Neural progenitor cell (in vitro differentiated cells): ENCODE measurements around the gene OR10K2. TPM values are rescaled to one million over a fixed set of nuclear protein-coding genes. Genes with fewer than 3 reads are reported as not detected.

ENCODE experiments used
- DNase-seq: peaks from one replicate; pipeline ENCODE4 v3.0.0-alpha.2; 2016; ENCODE audit warnings: low spot score
- H2AFZ ChIP-seq: fragments of 200-600 bp; sonication (generic); replicated peaks from 2 replicates; pipeline ENCODE4 v1.6.1; 2016; ENCODE audit warnings: antibody characterized with exemption
- H3F3A ChIP-seq: fragments of 200-600 bp; sonication (generic); 2 replicates; pipeline ENCODE4 v1.6.1; 2016; ENCODE audit warnings: antibody characterized with exemption, low read depth
- H3K27ac ChIP-seq: fragments of 200-600 bp; sonication (generic); 2 replicates; pipeline ENCODE4 v1.5.1; 2016; ENCODE audit warnings: mild to moderate bottlenecking
- H3K27me3 ChIP-seq: fragments of 200-600 bp; sonication (generic); 2 replicates; pipeline ENCODE4 v1.6.1; 2016; ENCODE audit warnings: mild to moderate bottlenecking, moderate library complexity
- H3K36me3 ChIP-seq: fragments of 200-600 bp; sonication (generic); 2 replicates; pipeline ENCODE4 v1.5.1; 2016
- H3K4me1 ChIP-seq: fragments of 200-600 bp; sonication (generic); 2 replicates; pipeline ENCODE4 v1.6.1; 2016; ENCODE audit warnings: mixed run types
- H3K4me2 ChIP-seq: fragments of 200-600 bp; sonication (generic); 2 replicates; pipeline ENCODE4 v1.6.1; 2016
- H3K4me3 ChIP-seq: fragments of 200-600 bp; sonication (generic); 2 replicates; pipeline ENCODE4 v1.5.1; 2016
- H3K79me2 ChIP-seq: fragments of 200-600 bp; sonication (generic); 2 replicates; pipeline ENCODE4 v1.6.1; 2016; ENCODE audit warnings: low read depth
- H3K9ac ChIP-seq: fragments of 200-600 bp; sonication (generic); 2 replicates; pipeline ENCODE4 v1.6.1; 2016
- H3K9me3 ChIP-seq: fragments of 200-600 bp; sonication (generic); 2 replicates; pipeline ENCODE4 v1.5.1; 2016; ENCODE audit warnings: low read depth
- H4K20me1 ChIP-seq: fragments of 200-600 bp; sonication (generic); 2 replicates; pipeline ENCODE4 v1.6.1; 2016; ENCODE audit warnings: low read depth
- H3K27ac Mint-ChIP-seq: 3 replicates; pipeline ENCODE4 v1.8.0; 2021; ENCODE audit warnings: mixed read lengths
- H3K27me3 Mint-ChIP-seq: 2 replicates; pipeline ENCODE4 v1.8.0; 2022; ENCODE audit warnings: low read depth, mild to moderate bottlenecking, inconsistent platforms, moderate library complexity, mixed read lengths; ENCODE audit not compliant: insufficient read depth
- H3K36me3 Mint-ChIP-seq: 3 replicates; pipeline ENCODE4 v1.8.0; 2021; ENCODE audit warnings: mixed read lengths
- H3K4me1 Mint-ChIP-seq: 3 replicates; pipeline ENCODE4 v1.8.0; 2021; ENCODE audit warnings: mixed read lengths
- H3K4me3 Mint-ChIP-seq: 3 replicates; pipeline ENCODE4 v1.8.0; 2021; ENCODE audit warnings: mild to moderate bottlenecking, moderate library complexity, mixed read lengths
- H3K9me3 Mint-ChIP-seq: 3 replicates; pipeline ENCODE4 v1.8.0; 2020; ENCODE audit warnings: mixed read lengths
- EZH2 ChIP-seq: fragments of 200-600 bp; sonication (generic); IDR thresholded peaks from 2 replicates; pipeline ENCODE4 v1.6.1; 2017; ENCODE audit warnings: antibody characterized with exemption, mild to moderate bottlenecking, moderate library complexity
- EZH2phosphoT487 ChIP-seq: fragments of 200-600 bp; sonication (generic); IDR thresholded peaks from 2 replicates; pipeline ENCODE4 v1.6.1; 2017; ENCODE audit warnings: antibody characterized with exemption
- total RNA-seq: library from RNA; depleted of rRNA; stranded (reverse); fragments of >200 nt; gene quantifications from 2 replicates; pipeline ENCODE4 v1.2.3, GENCODE V29; 2015; ENCODE audit warnings: low replicate concordance
- TF ChIP-seq, protein P1 (sequence below): fragments of 200-600 bp; sonication (generic); IDR thresholded peaks from 2 replicates; pipeline ENCODE4 v1.5.1; 2017; ENCODE audit warnings: antibody characterized with exemption, mild to moderate bottlenecking

OR10K2 gene
- not detected in 2 replicates for total RNA-seq

DNA sequence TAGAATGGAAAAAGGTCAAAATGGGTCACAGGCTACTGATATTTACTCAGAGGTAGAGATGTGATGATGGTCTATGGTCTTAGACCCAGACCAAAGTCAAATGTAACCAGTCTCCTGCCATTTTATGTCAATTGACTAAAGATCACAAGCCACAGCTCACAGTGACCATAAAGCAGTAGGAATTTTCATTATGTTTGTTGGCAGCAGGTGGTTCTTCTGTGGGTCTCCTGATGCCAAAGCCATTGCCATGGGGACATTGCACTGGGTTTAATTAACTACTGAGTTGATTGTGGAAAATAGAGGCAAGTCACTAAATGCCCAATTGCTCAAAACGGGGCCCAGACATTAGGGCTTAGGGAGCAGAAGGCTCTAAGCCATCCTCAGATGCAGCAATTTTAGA is at the start of gene OR10K2:
Gene OR10K2, minus strand, starts transcription at position 101 of the 400 bp plus-strand sequence. CDS start 5,371 bp downstream, outside the sequence.
- Mint-ChIP-seq H3K27me3 (no peaks in the 10 kb centered on the region), H3K36me3 (no peaks in the 10 kb centered on the region), H3K4me3 (no peak within 1 kb of the TSS), H3K9me3 (peaks cover 6% of the 10 kb centered on the region), H3K27ac (no peak within 1 kb of the TSS), H3K4me1 (no peaks in the 10 kb centered on the region)
- no peak within 1 kb of the TSS for H2AFZ ChIP-seq
- no peak for DNase-seq
- no peak within 1 kb of the TSS for H3K27ac ChIP-seq
- H3K9ac ChIP-seq, result no peak within 1 kb of the TSS
- no peak for TF ChIP-seq EZH2phosphoT487
- no peak for TF ChIP-seq EZH2
- TF ChIP-seq, protein P1, sequence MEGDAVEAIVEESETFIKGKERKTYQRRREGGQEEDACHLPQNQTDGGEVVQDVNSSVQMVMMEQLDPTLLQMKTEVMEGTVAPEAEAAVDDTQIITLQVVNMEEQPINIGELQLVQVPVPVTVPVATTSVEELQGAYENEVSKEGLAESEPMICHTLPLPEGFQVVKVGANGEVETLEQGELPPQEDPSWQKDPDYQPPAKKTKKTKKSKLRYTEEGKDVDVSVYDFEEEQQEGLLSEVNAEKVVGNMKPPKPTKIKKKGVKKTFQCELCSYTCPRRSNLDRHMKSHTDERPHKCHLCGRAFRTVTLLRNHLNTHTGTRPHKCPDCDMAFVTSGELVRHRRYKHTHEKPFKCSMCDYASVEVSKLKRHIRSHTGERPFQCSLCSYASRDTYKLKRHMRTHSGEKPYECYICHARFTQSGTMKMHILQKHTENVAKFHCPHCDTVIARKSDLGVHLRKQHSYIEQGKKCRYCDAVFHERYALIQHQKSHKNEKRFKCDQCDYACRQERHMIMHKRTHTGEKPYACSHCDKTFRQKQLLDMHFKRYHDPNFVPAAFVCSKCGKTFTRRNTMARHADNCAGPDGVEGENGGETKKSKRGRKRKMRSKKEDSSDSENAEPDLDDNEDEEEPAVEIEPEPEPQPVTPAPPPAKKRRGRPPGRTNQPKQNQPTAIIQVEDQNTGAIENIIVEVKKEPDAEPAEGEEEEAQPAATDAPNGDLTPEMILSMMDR, result no peak
- H4K20me1 ChIP-seq, result no peaks in the 10 kb centered on the region
- no peaks in the 10 kb centered on the region for H3K79me2 ChIP-seq
- H3K36me3 ChIP-seq, result no peaks in the 10 kb centered on the region
- H3K27me3 ChIP-seq, result no peaks in the 10 kb centered on the region
- no peaks in the 10 kb centered on the region for H3F3A ChIP-seq
- no peaks in the 10 kb centered on the region for H3K9me3 ChIP-seq
- no peak within 1 kb of the TSS for H3K4me3 ChIP-seq
- H3K4me1 ChIP-seq, result peaks cover 9% of the 10 kb centered on the region
- no peak within 1 kb of the TSS for H3K4me2 ChIP-seq

DNA sequence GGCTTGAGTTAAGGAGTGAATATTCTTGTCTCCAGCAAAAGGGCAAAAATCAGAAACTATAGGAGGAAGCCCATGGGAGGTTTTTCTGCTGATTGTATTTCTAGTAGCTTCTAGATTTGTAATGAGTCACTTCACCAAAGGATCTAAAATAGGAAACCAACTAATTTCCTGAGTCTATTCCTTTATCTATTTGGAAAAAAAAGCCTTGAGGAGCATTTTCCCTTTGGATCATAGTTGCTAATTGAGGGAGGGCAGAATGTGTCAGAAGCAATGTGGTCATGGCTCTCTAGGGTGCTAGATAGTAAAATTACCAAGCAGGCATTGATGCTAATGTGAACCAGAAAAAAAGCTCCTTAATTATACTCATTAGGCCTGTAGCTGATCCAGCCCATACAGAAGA is 45.9 kb upstream of the OR10K2 start, which contains the start of gene OR10R2:
Gene OR10R2, plus strand, starts transcription at position 301 of the 400 bp plus-strand sequence. CDS start 106 bp downstream, outside the sequence.
- Mint-ChIP-seq H3K4me3 (no peak within 1 kb of the TSS), H3K36me3 (no peaks in the 10 kb centered on the region), H3K4me1 (no peaks in the 10 kb centered on the region), H3K9me3 (no peaks in the 10 kb centered on the region), H3K27me3 (no peaks in the 10 kb centered on the region), H3K27ac (no peak within 1 kb of the TSS)
- no peak for TF ChIP-seq EZH2phosphoT487
- no peak for TF ChIP-seq EZH2
- TF ChIP-seq, protein P1, result no peak
- H3K36me3 ChIP-seq, result no peaks in the 10 kb centered on the region
- H3K27me3 ChIP-seq, result no peaks in the 10 kb centered on the region
- H3K4me1 ChIP-seq, result no peaks in the 10 kb centered on the region
- no peaks in the 10 kb centered on the region for H4K20me1 ChIP-seq
- no peaks in the 10 kb centered on the region for H3F3A ChIP-seq
- DNase-seq, result no peak
- H3K4me3 ChIP-seq, result no peak within 1 kb of the TSS
- no peak within 1 kb of the TSS for H2AFZ ChIP-seq
- no peak within 1 kb of the TSS for H3K4me2 ChIP-seq
- no peak within 1 kb of the TSS for H3K9ac ChIP-seq
- no peaks in the 10 kb centered on the region for H3K9me3 ChIP-seq
- no peak within 1 kb of the TSS for H3K27ac ChIP-seq
- H3K79me2 ChIP-seq, result no peaks in the 10 kb centered on the region

- DNase-seq, result no peak
Measured at GRCh38 chr1:158461534-158461933, 35.5 kb upstream of the OR10K2 start, which contains the start of gene OR10K1. Gene OR10K1, plus strand, starts transcription at chr1:158461834. Its CDS starts 3,728 bp downstream, at chr1:158465562.

More at GRCh38 chr1:158461534-158461933, 35.5 kb upstream of the OR10K2 start, which contains the start of gene OR10K1:
- no peak for TF ChIP-seq EZH2phosphoT487
- TF ChIP-seq, protein P1, result no peak
- TF ChIP-seq EZH2, result no peak
- Histone ChIP-seq H3F3A (no peaks in the 10 kb centered on the region), H3K9ac (no peak within 1 kb of the TSS), H3K27me3 (no peaks in the 10 kb centered on the region), H3K9me3 (no peaks in the 10 kb centered on the region), H3K4me1 (no peaks in the 10 kb centered on the region), H3K27ac (no peak within 1 kb of the TSS), H4K20me1 (no peaks in the 10 kb centered on the region), H3K4me3 (no peak within 1 kb of the TSS), H3K36me3 (no peaks in the 10 kb centered on the region), H3K4me2 (no peak within 1 kb of the TSS), H3K79me2 (no peaks in the 10 kb centered on the region), H2AFZ (no peak within 1 kb of the TSS)
- Mint-ChIP-seq H3K36me3 (no peaks in the 10 kb centered on the region), H3K4me3 (no peak within 1 kb of the TSS), H3K27me3 (no peaks in the 10 kb centered on the region), H3K4me1 (no peaks in the 10 kb centered on the region), H3K9me3 (no peaks in the 10 kb centered on the region), H3K27ac (no peak within 1 kb of the TSS)
